ENCODE measurements around the gene AGFG1.

AGFG1 gene

DNA sequence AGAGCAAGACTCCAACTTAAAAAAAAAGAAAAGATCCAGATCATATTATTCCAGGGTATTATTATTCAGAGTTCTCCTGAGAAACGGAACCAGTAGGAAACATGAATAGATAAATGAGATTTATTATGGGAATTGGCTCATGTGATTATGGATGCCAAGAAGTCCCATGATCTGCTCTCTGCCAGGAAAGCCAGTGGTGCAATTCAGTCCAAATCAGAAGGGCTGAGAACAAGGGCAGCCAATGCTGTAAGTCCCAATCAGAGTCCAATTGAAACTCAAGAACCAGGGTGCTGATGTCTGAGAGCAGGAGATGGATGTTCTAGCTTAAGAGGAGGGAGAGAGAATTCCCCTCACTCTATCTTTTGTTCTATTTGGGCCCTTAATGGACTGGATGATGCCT lies 134.5 kb downstream of the AGFG1 start:
- no peak for DNase-seq (ENCODE audit: low read depth in 1 of 2, low spot score in 1 of 2)

GRCh38 chr2:227607941-227608340 lies 136.0 kb downstream of the AGFG1 start:
- no peak for DNase-seq (ENCODE audit: low read depth in 1 of 2, low spot score in 1 of 2)

GRCh38 chr2:227608561-227609338 lies 136.8 kb downstream of the AGFG1 start:
- no peak for DNase-seq (ENCODE audit: low read depth in 1 of 2, low spot score in 1 of 2)

GRCh38 chr2:227610123-227610522 lies 138.2 kb downstream of the AGFG1 start:
- DNase-seq (ENCODE audit: low read depth in 1 of 2, low spot score in 1 of 2), result no peak

All from activated T-helper 1 cell treated with anti-CD3 and anti-CD28 coated beads, Interleukin-2, amount 50 U/mL, for 16 hours (primary cell).